ENCODE results near the gene SF3B2.
"Not testable (repeated sequence)": the region's sequence is repeated elsewhere in the genome, so short reads cannot be mapped to it uniquely, and the experiment has no call there.

SF3B2 gene

GRCh38 chr11:66112601-66113499 is 60.7 kb downstream of the SF3B2 start:
- no peak for DNase-seq

GRCh38 chr11:66114957-66115356 is 62.8 kb downstream of the SF3B2 start:
- DNase-seq, result not testable (repeated sequence)

- DNase-seq, result no peak
Measured at GRCh38 chr11:66115638-66116301, 63.6 kb downstream of the SF3B2 start.

GRCh38 chr11:66116576-66117361 is 64.6 kb downstream of the SF3B2 start:
- DNase-seq, result no peak

GRCh38 chr11:66118847-66119246 is 66.7 kb downstream of the SF3B2 start:
- DNase-seq, result no peak
